HepG2 (cell line): ENCODE data around the gene IGF2BP3. TPM values are rescaled to one million over a fixed set of nuclear protein-coding genes. Genes with fewer than 3 reads are reported as not detected.

Experiments
- DBP ChIP-seq: sonication (generic); formaldehyde crosslinking; IDR thresholded peaks from 2 replicates; pipeline ENCODE4 v1.4.0; 2020; ENCODE audit warnings: missing genetic modification reagents; ENCODE audit errors: not compliant biosample characterization
- HHEX ChIP-seq: IDR thresholded peaks from 2 replicates; pipeline ENCODE4 v1.6.1; 2016; ENCODE audit warnings: control low read depth
- IRF2 ChIP-seq: IDR thresholded peaks from 2 replicates; pipeline ENCODE4 v1.6.1; 2018; ENCODE audit warnings: missing genetic modification reagents, missing compliant biosample characterization
- JUNB ChIP-seq: sonication (generic); formaldehyde crosslinking; IDR thresholded peaks from 2 replicates; pipeline ENCODE4 v1.8.0; 2022; ENCODE audit warnings: missing genetic modification reagents, mild to moderate bottlenecking, borderline replicate concordance
- KAT2B ChIP-seq: fragments of 150-350 bp; IDR thresholded peaks from 2 replicates; pipeline ENCODE4 v1.6.1; 2014; ENCODE audit warnings: low read depth, low read length, borderline replicate concordance
- MAFF ChIP-seq: IDR thresholded peaks from 2 replicates; pipeline ENCODE4 v1.6.1; 2011; ENCODE audit warnings: low read depth, low read length, improper control_type of control experiment
- MBD4 ChIP-seq: IDR thresholded peaks from 2 replicates; pipeline ENCODE4 v1.6.1; 2012; ENCODE audit warnings: low read length, inconsistent platforms, borderline replicate concordance
- PATZ1 ChIP-seq: sonication (generic); formaldehyde crosslinking; IDR thresholded peaks from 2 replicates; pipeline ENCODE4 v1.4.0; 2020; ENCODE audit warnings: missing genetic modification reagents
- PHF20 ChIP-seq: sonication (generic); formaldehyde crosslinking; IDR thresholded peaks from 2 replicates; pipeline ENCODE4 v1.5.0; 2020; ENCODE audit warnings: mild to moderate bottlenecking, missing genetic modification reagents
- POGK ChIP-seq: sonication (generic); formaldehyde crosslinking; conservative IDR thresholded peaks from 2 replicates; pipeline ENCODE4 v1.8.0; 2022; ENCODE audit warnings: mild to moderate bottlenecking, moderate library complexity, missing genetic modification reagents
- SIX4 ChIP-seq: sonication (generic); formaldehyde crosslinking; IDR thresholded peaks from 2 replicates; pipeline ENCODE4 v1.4.0; 2020; ENCODE audit warnings: missing genetic modification reagents
- SNAI1 ChIP-seq: sonication (generic); formaldehyde crosslinking; IDR thresholded peaks from 2 replicates; pipeline ENCODE4 v1.5.0; 2020; ENCODE audit warnings: mild to moderate bottlenecking, missing genetic modification reagents, borderline replicate concordance
- TARDBP ChIP-seq: sonication (generic); formaldehyde crosslinking; IDR thresholded peaks from 2 replicates; pipeline ENCODE4 v1.8.0; 2022; ENCODE audit warnings: mild to moderate bottlenecking, missing genetic modification reagents
- YY1 ChIP-seq: IDR thresholded peaks from 2 replicates; pipeline ENCODE4 v1.6.1; 2011; ENCODE audit warnings: low read length, low read depth, moderate library complexity, mild to moderate bottlenecking; ENCODE audit not compliant: insufficient read depth, insufficient replicate concordance
- ZBTB25 ChIP-seq: IDR thresholded peaks from 2 replicates; pipeline ENCODE4 v1.6.1; 2018; ENCODE audit warnings: missing genetic modification reagents
- ZFP91 ChIP-seq: sonication (generic); formaldehyde crosslinking; IDR thresholded peaks from 2 replicates; pipeline ENCODE4 v1.9.0; 2022; ENCODE audit warnings: missing genetic modification reagents, mild to moderate bottlenecking, borderline replicate concordance
- ZNF274 ChIP-seq: sonication (generic); formaldehyde crosslinking; IDR thresholded peaks from 2 replicates; pipeline ENCODE4 v1.5.1; 2020; ENCODE audit warnings: mild to moderate bottlenecking, missing genetic modification reagents
- ZNF30 ChIP-seq: sonication (generic); formaldehyde crosslinking; IDR thresholded peaks from 2 replicates; pipeline ENCODE4 v1.5.0; 2020; ENCODE audit warnings: mild to moderate bottlenecking, missing genetic modification reagents
- ZNF326 ChIP-seq: sonication (generic); formaldehyde crosslinking; IDR thresholded peaks from 2 replicates; pipeline ENCODE4 v1.4.0; 2020; ENCODE audit warnings: missing genetic modification reagents, borderline replicate concordance
- ZNF567 ChIP-seq: sonication (generic); formaldehyde crosslinking; IDR thresholded peaks from 2 replicates; pipeline ENCODE4 v1.8.1; 2023; ENCODE audit warnings: mild to moderate bottlenecking, missing genetic modification reagents, borderline replicate concordance
- ZNF569 ChIP-seq: sonication (generic); formaldehyde crosslinking; IDR thresholded peaks from 2 replicates; pipeline ENCODE4 v1.5.0; 2020; ENCODE audit warnings: mild to moderate bottlenecking, missing genetic modification reagents, moderate library complexity, borderline replicate concordance
- ZNF589 ChIP-seq: sonication (generic); formaldehyde crosslinking; conservative IDR thresholded peaks from 2 replicates; pipeline ENCODE4 v1.8.0; 2022; ENCODE audit warnings: mild to moderate bottlenecking, moderate library complexity, missing genetic modification reagents
- polyA plus RNA-seq, 8 experiments: library from polyadenylated mRNA; depleted of rRNA in 3 of 8; stranded (reverse) in 7 of 8; unstranded in 1 of 8; fragments of >200 nt; fragmentation: Illumina TruSeq in 4 of 8; extraction: Trizol in 4 of 8; gene quantifications; 2 replicates each; pipeline versions ENCODE4 v1.2.1 to v1.2.3, GENCODE V29; 2011 to 2016; ENCODE audit warnings: low read depth in 4 of 8, missing spikeins in 1 of 8, mixed read lengths in 1 of 8; ENCODE audit not compliant: insufficient read depth in 1 of 8
- total RNA-seq, 5 experiments: library from RNA; depleted of rRNA; stranded (reverse); fragments of >200 nt; fragmentation: Illumina TruSeq; extraction: Trizol; gene quantifications; 2 replicates each; pipeline ENCODE4 v1.2.3, GENCODE V29; 2016; ENCODE audit warnings: low read depth in 1 of 5

Gene IGF2BP3
- total and polyA plus RNA-seq, 2 of the 13 experiments (the other 11 are each of a cell fraction or from before 2014, with no cell fraction given) = 37.7 to 39.5 TPM

GRCh38 chr7:23358152-23358674 is 112.1 kb downstream of the IGF2BP3 start (continued):
- TF ChIP-seq ZFP91 (no peak), POGK (CRISPR knock-in tag) (no peak), ZNF30 (CRISPR knock-in tag) (no peak), IRF2 (0 out of 2 replicates have a peak, but pooled peaks have one; percentile 15), ZNF274 (CRISPR knock-in tag) (no peak), MBD4 (peak; percentile 12; the same call in 1 of the 2 replicates), PHF20 (no peak), ZNF589 (CRISPR knock-in tag) (no peak), KAT2B (no peak), YY1 (no peak), ZNF569 (no peak), ZNF326 (CRISPR knock-in tag) (no peak), SNAI1 (no peak), JUNB (CRISPR knock-in tag) (no peak), TARDBP (CRISPR knock-in tag) (no peak), DBP (CRISPR knock-in tag) (no peak), ZBTB25 (0 out of 2 replicates have a peak, but pooled peaks have one; percentile 25), PATZ1 (CRISPR knock-in tag) (no peak), MAFF (no peak), SIX4 (no peak), ZNF567 (CRISPR knock-in tag) (no peak), HHEX (CRISPR knock-in tag) (no peak)
